Urothelium cell line (cell line): ENCODE data around the gene SCO2.

Experiments
- DNase-seq: peaks from one replicate; pipeline ENCODE4 v3.0.0; 2011; ENCODE audit warnings: low spot score, mixed read lengths
- FAIRE-seq: peaks from 2 replicates; lab custom pipeline; 2011; peaks lifted over from hg19 to GRCh38; lab: Jason Lieb, UNC

Gene SCO2

DNA sequence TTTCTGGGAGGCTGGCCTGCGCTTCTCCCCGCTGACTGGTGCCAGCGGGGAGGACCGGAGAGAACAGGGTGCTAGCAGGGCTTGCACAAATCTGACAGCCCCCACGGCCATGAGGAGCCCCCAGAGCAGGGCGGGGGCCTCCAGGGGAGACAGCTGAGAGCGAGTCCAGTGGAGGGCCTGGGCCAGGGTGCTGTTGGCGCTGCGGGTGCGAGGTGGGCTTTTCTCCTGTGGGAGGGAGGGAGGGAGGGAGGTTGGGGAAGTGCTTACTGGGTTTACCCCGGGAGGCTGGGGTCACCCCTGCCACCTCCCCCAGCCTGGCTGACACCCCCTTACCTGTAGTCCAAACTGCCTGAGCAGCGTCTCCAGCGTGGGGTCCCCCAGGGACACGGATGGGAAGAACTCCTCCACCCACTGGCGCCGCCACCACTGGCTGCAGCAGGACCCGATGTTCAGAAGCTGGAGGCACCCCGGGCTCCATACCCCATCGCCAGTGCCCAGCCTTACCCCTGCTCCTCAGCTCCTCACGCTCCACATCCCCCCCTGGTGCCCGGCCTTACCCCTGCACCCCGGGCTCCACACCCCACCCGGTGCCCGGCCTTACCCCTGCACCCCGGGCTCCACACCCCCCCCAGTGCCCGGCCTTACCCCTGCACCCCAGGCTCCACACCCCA is 21.8 kb downstream of the SCO2 start:
- DNase-seq, result no peak
- FAIRE-seq, result no peak

DNA sequence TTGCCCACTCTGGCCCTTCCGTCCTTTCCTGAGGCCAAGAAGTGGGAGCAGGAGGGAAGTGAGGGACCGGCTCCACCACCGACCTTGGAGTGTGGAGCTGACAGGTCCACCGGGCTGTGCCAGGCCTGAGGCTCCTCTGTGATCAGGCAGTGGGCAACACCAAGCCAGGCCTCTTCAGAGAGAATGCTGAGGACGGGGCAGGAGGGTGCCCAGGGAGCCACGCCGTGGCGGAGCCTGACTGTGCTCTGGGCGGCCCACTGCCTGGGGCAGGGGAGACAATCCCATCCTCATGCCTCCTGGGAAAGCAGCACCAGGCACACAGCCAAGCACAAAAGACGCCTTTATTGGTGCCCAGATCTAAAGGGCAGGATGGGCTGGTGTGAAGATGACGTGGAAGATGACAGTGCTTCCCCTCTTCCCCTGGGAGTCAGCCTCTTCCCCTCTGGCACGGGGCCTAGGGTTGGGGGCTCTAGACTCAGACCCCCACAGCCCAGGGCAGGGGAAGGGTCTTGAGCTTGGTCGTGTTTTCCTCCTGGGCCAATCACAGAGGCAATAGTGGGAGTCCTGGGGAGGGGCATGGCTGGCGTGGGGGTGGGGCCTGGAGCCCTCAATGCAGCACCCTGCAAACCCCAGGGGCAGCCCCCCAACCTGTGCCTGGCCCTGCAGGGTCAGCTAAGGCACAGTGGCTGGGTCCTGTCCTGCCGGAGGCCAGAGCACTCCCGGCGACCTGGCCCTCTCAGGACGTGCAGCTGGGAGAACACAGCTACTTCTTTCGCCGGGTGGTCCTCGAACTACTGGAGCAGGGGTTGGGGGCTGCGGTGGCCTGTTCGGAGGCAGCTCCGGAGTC is 22.5 kb downstream of the SCO2 start:
- FAIRE-seq (no peak), DNase-seq (no peak)

DNA sequence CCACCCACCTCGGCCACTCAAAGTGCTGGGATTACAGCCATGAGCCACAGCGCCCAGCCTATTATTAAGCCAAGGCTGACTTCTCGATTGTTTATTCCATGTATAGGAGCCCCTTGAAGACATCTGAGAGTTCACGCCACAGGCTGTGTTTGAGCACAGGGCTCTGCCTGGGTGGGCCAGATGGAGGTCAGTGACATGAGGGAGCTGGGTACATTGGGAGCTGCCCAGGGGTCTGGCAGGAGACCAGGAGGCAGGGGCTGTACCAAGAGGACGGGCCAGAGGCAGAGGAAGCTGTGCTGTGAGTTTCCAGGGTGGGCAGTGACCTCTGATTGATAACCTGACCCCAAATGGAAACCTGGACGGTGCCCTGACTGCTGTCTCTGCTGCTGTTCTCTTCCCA is 23.3 kb downstream of the SCO2 start:
- DNase-seq, result no peak
- no peak for FAIRE-seq

DNA sequence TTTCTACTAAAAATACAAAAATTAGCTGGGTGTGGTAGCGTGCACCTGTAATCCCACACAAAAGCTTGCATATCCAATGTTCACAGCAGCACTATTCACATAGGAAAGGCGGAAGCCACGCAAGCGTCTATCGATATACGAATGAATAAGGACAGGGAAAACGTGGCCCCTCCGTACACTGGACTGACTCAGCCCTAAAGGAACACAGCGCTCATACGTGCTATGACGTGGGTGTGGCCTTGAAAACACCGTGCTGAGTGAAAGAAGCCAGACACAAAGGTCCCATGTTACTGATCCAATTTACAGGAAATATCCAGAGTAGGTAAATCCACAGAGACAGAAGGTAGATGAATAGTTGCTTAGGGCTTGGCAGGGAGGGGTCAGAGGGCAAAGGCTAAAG is 24.9 kb downstream of the SCO2 start:
- DNase-seq, result no peak
- no peak for FAIRE-seq

DNA sequence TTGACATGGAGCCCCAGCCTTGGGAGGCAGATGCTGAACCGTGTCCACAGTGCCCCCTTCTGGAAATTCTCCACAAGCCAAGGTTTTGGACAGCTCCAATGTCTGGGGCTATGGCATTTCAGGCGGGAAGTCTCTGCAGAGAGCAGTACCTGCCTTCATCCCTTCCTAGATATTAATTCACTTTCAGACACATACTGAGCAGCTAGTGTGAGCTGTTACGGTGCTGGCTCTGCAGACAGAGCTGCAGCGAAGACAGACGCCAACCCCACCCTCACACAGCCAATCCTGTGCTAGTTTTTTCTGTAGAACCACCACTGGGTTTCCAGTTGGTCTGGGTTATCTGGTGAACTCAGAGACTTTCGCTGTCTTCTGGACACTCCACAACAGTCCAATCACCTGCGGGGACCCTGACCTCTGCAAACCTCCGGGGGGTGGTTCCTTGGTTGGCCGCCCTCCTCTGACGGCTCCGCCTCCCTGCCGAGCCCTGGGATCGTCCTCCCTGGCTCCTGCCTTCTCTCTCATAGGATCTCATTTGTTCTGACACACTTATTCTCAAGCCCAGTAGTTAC is 27.0 kb downstream of the SCO2 start:
- FAIRE-seq (peak; percentile 30), DNase-seq (peak; percentile 59)

DNA sequence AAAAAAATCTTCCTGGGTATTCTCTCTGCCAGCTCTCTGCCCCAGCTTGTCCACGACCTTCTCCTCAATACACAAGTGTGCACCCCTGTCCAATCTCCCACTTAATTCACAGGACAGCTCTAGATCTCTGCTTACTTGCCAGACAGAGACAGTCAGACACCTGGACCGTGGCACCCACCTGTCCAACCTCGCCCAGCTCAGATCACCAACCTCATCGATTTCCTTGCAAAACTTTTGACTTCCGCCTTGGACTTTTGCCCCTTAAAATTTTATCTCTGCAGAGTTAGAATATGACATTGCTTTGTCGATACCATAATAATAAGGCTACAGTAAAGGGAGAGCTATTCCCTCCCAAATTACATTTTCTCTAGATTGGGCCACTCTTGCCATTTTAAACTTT is 28.3 kb downstream of the SCO2 start:
- FAIRE-seq (no peak), DNase-seq (no peak)

DNA sequence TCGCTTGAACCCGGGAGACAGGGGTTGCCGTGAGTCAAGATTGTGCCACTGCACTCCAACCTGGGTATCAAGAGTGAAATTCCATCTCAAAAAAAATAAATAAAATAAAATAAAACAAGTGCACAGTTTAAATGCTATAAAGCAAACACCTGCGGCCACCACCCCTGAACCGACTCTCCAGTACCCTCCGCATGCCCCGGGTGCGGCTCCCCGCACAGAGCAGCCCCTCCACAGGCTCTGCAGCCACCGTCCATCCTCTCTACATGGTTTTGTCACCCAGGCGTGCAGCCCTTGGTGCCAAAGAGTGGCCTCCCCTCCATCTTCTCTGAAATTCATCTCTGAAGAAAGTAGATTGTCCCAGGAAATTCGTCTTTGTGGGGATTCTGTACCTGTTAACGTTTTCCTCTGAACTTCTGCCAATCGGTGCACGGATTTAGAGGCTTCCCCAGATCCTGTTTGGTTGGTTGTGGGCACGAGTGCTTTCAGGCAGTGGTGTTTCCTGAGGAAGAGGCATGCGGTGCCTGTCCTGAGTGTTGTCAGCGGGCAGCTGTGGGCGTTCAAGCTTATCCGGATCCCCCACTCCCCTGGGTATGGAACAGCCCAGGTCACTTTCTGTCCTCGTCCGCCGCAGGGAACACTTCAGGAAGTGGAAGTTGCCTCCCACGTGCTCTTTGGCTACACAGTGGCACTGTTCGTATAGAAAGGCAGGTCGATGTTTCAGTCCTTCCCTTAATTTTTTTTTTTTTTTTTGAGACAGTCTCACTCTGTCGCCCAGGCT is 34.7 kb downstream of the SCO2 start:
- no peak for FAIRE-seq

DNA sequence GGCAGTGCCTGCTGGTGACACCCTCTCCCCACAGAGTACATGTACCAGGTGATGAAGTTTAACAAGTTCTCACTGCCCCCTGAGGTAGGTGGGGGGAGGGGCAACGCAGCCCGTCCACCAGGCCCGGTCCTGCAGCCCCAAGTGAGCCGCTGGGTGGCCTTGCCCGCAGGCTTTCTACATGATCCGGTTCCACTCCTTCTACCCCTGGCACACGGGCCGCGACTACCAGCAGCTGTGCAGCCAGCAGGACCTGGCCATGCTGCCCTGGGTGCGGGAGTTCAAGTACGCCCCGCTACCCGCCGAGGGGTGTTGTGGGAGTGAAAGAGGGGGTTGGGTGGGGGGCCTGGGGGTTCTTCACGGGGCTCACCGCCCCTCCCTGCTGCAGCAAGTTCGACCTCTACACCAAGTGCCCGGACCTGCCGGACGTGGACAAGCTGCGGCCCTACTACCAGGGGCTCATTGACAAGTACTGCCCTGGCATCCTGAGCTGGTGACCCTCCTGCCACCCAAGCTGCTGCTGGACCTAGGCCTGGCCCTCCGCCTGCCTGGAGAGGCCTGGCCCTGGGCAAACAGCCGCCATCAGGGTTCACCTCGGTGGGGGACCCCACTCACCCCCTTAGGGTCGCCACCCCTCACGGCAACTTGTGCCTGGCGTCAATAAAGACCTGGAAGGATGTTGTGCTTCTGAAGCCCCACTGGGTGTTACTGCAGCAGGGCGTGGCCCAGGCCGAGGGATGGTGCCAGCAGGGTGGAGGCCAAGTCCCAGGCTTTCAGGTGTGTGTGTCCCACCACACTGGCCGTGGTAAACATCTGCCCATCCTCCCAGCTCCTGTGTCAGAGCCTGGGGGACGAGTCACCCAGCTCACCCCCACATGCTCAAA is 35.8 kb downstream of the SCO2 start:
- FAIRE-seq, result no peak
- DNase-seq, result no peak

More for the DNA sequence above, 34.7 kb downstream of the SCO2 start:
- DNase-seq, result no peak

DNA sequence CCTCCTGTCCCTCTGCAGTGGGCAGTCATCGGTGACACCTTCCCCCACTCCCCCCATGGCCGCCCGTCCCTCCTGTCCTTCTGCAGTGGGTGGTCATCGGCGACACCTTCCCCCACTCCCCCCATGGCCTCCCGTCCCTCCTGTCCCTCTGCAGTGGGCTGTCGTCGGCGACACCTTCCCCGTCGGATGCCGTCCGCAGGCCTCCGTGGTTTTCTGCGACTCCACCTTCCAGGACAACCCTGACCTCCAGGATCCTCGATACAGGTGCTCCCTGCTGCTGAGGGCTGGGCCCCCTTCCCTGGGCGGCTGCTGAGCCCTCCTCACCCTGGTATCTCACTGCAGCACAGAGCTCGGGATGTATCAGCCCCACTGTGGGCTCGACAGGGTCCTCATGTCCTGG is 36.5 kb downstream of the SCO2 start:
- FAIRE-seq, result no peak

DNA sequence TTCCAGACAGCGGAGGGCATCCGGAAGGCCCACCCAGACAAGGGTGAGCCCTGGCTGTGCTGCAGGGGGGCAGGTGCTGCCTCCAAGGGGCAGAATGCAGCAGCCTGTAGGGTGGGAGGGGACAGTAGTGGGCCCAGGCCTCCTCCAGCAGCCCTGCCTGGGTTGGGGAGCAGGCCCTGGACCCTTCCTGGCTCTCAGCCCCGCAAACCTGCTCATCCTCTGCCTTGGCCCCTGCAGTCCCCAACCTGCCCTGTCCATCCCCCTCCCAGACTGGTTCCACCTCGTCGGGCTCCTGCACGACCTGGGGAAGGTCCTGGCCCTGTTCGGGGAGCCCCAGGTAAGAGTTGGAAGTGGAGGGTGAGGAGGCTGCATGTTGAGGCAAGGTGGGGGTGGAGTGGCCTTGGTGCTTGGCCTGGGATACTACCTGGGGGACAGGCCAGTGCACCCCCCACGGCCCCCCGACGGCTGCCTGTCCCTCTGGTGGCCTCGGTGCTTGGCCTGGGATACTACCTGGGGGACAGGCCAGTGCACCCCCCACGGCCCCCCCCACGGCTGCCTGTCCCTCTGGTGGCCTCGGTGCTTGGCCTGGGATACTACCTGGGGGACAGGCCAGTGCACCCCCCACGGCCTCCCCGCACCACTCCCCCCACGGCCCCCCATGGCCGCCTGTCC is 37.3 kb downstream of the SCO2 start:
- DNase-seq (no peak), FAIRE-seq (no peak)

More for the DNA sequence above, 36.5 kb downstream of the SCO2 start:
- no peak for DNase-seq

DNA sequence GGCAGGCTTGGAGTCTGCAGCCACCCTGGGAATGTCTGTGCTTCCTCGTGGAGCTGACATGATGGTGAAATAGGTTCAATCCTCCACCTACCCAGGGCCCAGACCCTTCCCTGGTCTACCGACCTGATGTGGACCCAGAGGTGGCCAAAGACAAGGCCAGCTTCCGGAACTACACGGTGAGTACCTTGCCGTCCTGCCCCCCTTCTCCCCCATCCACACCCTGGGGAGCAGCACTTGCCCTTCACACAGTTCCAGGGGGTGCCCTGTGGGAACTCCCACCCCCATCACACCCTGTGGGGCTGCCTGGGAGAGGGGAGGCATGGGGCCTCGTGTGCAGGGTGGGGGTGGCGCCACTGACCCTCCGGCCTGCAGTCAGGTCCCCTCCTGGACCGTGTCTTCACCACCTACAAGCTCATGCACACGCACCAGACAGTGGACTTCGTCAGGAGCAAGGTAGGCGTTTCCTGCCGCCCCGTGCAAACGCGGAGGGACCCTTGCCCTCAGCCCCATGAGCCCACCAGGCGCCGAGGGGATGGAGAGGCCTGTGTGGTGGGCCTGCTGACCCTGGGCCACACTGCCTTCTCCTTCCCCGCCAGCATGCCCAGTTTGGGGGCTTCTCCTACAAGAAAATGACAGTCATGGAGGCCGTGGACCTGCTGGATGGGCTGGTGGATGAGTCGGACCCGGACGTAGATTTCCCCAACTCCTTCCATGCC is 38.0 kb downstream of the SCO2 start:
- no peak for FAIRE-seq
- DNase-seq, result no peak

DNA sequence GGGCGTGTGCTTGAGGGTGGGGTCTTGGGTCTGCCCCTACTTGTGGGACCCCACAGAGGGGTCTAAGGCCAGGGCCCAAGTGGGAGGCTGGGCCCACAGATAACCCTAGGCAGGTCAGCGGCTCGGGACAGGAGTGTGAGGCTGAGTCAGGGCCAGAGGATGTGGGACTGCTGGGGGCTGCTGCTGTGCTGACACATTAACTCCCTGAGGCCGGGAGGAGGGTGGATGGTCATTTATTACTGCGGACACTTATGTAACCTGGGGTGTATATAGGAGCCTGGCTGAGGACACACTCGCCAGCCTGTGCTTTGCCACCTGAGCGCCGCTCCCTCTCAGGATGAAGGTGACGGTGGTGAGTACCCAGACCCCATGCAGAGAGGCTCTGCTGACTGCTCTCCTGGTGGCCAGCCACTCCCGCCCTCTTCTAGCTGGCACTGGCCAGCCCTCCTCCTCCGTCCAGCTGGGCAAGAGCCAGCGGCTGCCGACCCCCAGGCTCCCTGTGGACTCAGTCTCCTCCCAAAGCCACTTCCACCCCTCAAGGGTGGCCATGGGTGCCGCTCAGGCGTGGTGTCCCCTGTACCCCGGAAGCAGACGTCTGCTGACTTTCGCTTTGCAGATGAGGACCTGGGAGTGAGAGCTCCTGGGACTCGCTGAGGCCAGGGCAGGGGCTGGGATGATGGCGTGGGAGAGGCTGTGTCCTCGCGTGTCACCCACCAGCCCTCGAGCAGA is 38.7 kb downstream of the SCO2 start, which contains the start of gene MIOX:
MIOX (plus strand) TSS at position 299 of the 729 bp plus-strand sequence; CDS start at position 338, 39 bp downstream.
- no peak for FAIRE-seq
- no peak for DNase-seq

DNA sequence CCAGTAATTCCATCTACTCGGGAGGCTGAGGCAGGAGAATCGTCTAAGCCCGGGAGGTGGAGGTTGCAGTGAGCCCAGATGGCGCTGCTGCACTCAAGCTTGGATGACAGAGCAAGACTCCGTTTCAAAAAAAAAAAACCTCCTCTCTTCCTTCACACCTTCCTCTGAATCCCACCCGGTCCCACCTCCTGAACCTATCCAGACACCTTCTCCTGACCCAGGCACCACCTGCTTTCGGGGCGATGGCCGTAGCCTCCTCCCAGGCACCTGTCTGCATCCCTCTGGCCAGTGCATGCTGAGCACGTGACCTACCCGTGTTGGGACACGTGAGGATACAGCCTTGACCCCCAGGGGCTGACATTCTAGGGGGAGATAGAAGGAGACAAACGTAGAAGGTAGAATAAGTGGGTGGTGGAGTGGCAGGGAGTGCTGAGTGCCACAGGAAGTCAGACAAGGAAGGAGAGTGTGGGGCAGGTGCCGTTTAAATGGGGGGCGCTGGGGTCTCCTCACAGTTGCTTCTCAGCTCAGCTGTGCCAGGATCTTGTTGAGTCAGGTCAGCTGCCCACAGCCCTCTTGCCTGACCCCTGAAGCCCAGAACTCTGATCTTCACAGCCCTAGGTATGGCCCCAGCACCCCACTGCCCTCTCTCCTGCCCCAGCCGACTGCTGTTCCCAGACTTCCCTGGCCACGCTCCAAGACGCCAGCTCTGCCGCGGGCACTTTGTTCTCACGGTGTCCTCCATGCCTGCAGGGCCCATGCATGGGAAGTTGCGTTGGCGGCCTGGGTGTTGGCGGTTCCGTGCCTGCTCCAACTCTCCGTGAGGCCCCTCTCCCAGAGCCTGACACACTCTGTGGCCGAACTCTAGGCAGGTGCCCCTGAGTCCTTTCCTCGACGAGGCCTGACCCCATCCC is 39.9 kb downstream of the SCO2 start:
- peak; percentile 61 for FAIRE-seq

DNA sequence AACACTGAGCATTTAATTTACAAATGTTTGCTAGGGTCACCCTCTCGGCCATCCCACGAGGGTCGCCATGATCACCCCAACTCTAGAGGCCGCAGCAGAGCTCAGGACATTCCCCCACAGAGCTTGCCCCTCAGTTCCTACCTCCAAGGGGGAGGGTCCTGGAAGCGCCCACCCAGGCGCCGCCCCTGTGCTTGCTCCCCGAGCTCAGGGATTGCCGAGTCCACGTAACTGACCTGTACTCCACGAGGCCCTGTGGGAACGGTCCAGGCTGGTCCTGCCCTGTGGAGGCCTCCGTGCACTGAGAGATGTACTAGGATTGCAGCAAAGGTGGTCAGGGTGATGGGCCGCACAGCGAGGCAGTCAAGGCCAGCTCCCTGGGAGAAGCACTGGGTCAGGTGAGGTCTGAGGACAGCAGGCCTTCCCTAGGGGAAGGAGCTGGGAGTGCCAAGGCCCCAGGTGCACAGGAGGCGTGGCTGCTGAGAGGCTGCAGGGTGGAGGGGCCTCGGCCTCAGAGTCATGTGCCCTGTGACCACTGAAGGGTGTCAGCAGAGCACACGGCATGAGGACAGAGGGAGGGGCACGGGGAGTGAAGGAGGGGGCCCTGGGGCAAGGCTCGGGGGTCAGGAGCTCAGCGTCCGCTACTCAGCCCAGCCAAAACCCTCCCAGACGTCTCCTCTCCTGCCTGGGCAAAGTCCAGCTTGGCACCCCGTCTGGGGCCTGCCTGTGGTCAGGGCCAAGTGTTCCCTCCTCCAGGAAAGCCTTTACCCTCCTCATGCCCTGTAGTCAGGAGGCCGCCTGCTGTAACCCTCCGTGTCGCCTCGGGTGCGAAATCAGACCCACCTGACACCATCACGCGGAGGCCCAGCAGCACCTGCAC is 41.2 kb downstream of the SCO2 start:
- DNase-seq (no peak), FAIRE-seq (no peak)

More for the DNA sequence above, 39.9 kb downstream of the SCO2 start:
- no peak for DNase-seq

DNA sequence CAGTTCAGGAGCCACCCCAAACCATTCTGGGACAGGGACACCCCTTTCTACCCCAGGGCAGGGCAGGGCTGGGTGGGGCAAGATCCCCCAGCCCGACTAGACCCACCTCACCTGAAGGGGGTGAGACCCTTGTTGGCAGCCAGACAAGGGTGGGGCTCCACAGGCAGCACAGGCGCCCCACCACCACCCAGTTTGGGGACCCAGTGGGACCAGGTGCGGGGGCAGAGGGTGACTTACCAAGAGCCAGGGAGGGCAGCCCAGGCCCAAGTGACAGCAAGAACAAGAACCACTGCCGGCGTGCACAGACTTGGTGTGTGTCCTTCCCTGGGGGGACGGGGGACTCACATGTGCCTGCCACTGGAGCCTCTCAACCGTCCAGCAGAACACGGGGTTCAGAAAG is 41.8 kb downstream of the SCO2 start:
- DNase-seq, result no peak
- FAIRE-seq, result no peak

DNA sequence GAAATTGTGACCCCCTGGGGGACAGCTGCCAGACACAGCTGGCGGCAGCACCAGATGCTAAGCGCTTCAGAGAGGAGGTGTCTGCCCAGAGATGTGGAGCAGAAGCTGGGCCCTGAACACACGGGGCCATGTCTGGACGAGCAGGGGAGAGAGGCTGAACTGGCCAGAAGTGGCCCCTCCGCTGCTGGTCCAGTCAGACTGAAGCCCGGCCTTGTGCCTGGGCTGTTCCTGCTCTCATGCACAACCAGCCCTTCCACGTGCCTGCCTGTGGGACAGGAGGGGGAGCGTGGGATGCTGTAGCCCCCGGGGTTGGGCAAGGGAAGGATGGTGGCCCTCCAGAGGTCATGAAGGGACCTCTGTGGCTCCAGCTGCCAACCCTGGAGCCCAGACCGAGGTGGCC is 42.3 kb downstream of the SCO2 start:
- no peak for DNase-seq
- no peak for FAIRE-seq
